Adipose tissue (tissue), 3 donors: ENCODE measurements around the gene BACH2. TPM values are rescaled to one million over a fixed set of nuclear protein-coding genes. Genes with fewer than 3 reads are reported as not detected.
"Not testable (repeated sequence)": the region's sequence is repeated elsewhere in the genome, so short reads cannot be mapped to it uniquely, and the experiment has no call there.

Source experiments
- H3K27ac ChIP-seq: one replicate; pipeline ENCODE4 v1.5.1; 2013; ENCODE audit warnings: low read depth, low read length
- WGBS, 3 donors: extraction: QIAGEN DNeasy Blood & Tissue Kit; methylation state at CpG; one replicate each; pipeline ENCODE4 v1.1.7; 2013; 5-methylcytosine and 5-hydroxymethylcytosine counted together
- polyA plus RNA-seq, 3 donors: library from polyadenylated mRNA; stranded (reverse); fragments of 200-250 nt; gene quantifications; one replicate each; pipeline ENCODE4 v1.2.3, GENCODE V29; 2013
- donor health status: healthy with polysubstance abuse.
- donor health status: Bipolar disorder and iron deficiency.
- donor health status: healthy.

BACH2 gene
- polyA plus RNA-seq, 3 donors = 0.52 to 0.79 (median 0.53) TPM

- WGBS, 3 donors = 89 to 100% (median 94%) methylated on average over 4 of the region's 4 CpGs
Measured at GRCh38 chr6:89917216-89917615, 379.4 kb downstream of the BACH2 start.

GRCh38 chr6:89916136-89916920 lies 380.3 kb downstream of the BACH2 start:
- H3K27ac ChIP-seq = no peak overlapping the region
- 84 to 98% (median 90%) methylated on average over 3 of the region's 3 CpGs for WGBS, 3 donors

More at GRCh38 chr6:89917216-89917615, 379.4 kb downstream of the BACH2 start:
- H3K27ac ChIP-seq = no peak overlapping the region

- no peak overlapping the region for H3K27ac ChIP-seq
- WGBS, 3 donors = 38 to 54% (median 40%) methylated on average over 1 of the region's 1 CpG
Measured at GRCh38 chr6:89910902-89911240, 385.8 kb downstream of the BACH2 start.

GRCh38 chr6:89910001-89910901 lies 386.4 kb downstream of the BACH2 start:
- not testable (repeated sequence) for H3K27ac ChIP-seq
- WGBS, 3 donors = 48 to 64% (median 51%) methylated on average over 10 of the region's 10 CpGs

GRCh38 chr6:89895276-89895874 lies 401.3 kb downstream of the BACH2 start:
- 39 to 46% (median 44%) methylated on average over 8 of the region's 8 CpGs for WGBS, 3 donors
- no peak overlapping the region for H3K27ac ChIP-seq

- H3K27ac ChIP-seq = no peak within 1 kb of the TSS
- 90 to 100% (median 96%) methylated on average over 1 of the region's 1 CpG for WGBS, 3 donors
Measured at GRCh38 chr6:89894169-89894568, 402.5 kb downstream of the BACH2 start, which contains the start of gene GJA10. TSS of gene GJA10 (plus strand) at chr6:89894469. CDS start at chr6:89894469, 0 bp downstream.

- WGBS, 3 donors = 84 to 87% (median 87%) methylated on average over 8 of the region's 8 CpGs
- not testable (repeated sequence) for H3K27ac ChIP-seq
Measured at GRCh38 chr6:89892577-89892976, 404.1 kb downstream of the BACH2 start.

- not testable (repeated sequence) for H3K27ac ChIP-seq
- 5 to 18% (median 7%) methylated on average over 8 to 11 of the region's 11 CpGs for WGBS, 3 donors
Measured at GRCh38 chr6:89890845-89891528, 405.7 kb downstream of the BACH2 start.

- 77 to 89% (median 77%) methylated on average over 3 of the region's 3 CpGs for WGBS, 3 donors
- no peak overlapping the region for H3K27ac ChIP-seq
Measured at GRCh38 chr6:89888871-89889270, 407.8 kb downstream of the BACH2 start.

- H3K27ac ChIP-seq = no peak overlapping the region
- WGBS, 3 donors = 74 to 93% (median 89%) methylated on average over 5 to 7 of the region's 7 CpGs
Measured at GRCh38 chr6:89888138-89888514, 408.5 kb downstream of the BACH2 start.

- 17 to 19% (median 18%) methylated on average over 40 to 43 of the region's 43 CpGs for WGBS, 3 donors
- no peak overlapping the region for H3K27ac ChIP-seq
Measured at GRCh38 chr6:89887452-89888137, 409.0 kb downstream of the BACH2 start.

GRCh38 chr6:89886378-89887120 lies 410.1 kb downstream of the BACH2 start:
- H3K27ac ChIP-seq = no peak overlapping the region
- WGBS, 3 donors = 87 to 91% (median 89%) methylated on average over 44 of the region's 44 CpGs
